T-cell (primary cell): Measurements from ENCODE around the gene FUCA1. TPM values are rescaled to one million over a fixed set of nuclear protein-coding genes. Genes with fewer than 3 reads are reported as not detected.

Experiments used
- ATAC-seq, 4 experiments: fragments of 200-7000 bp in 3 of 4; fragments of 150-1000 bp in 1 of 4; cut with Tn5 transposase; replicated peaks in 1 of 4; 1 replicate in 3 of 4; 2 replicates in 1 of 4; pipeline ENCODE4 v1.10.0; 2021; ENCODE audit warnings: moderate library complexity in 3 of 4, mild to moderate bottlenecking in 2 of 4, moderate number of reproducible peaks in 1 of 4
- CTCF ChIA-PET, 2 donors: fragments of 300-600 bp; sonication (Branson Sonifier 250); formaldehyde crosslinking; loops; one replicate each; lab custom pipeline; 2022; ENCODE audit warnings: antibody characterized with exemption in 2 of 2; lab: Charles Lee
- POLR2A ChIA-PET, 2 donors: fragments of 300-600 bp; sonication (Branson Sonifier 250); formaldehyde crosslinking; loops; one replicate each; lab custom pipeline; 2022; ENCODE audit warnings: antibody characterized with exemption in 2 of 2; lab: Charles Lee
- DNase-seq, 35 experiments: peaks; one replicate each; pipeline versions ENCODE4 v3.0.0 to v3.0.0-alpha.2; 2013 to 2023
- H3K27ac ChIP-seq: one replicate; pipeline ENCODE4 v1.5.1; 2013; ENCODE audit warnings: low read length
- H3K27me3 ChIP-seq, 2 experiments: replicated peaks in 1 of 2; 1 replicate in 1 of 2; 2 replicates in 1 of 2; pipeline versions ENCODE4 v1.6.1 to v1.7.0; 2013; ENCODE audit warnings: low read length in 1 of 2, mixed read lengths in 1 of 2; ENCODE audit not compliant: control insufficient read depth in 2 of 2, insufficient read depth in 2 of 2; ENCODE audit errors: extremely low read depth in 1 of 2
- H3K36me3 ChIP-seq, 2 donors: 1 replicate in 1 of 2; 2 replicates in 1 of 2; pipeline versions ENCODE4 v1.6.1 to v1.7.0; 2013; ENCODE audit warnings: low read length in 1 of 2; ENCODE audit not compliant: control insufficient read depth in 2 of 2, insufficient read depth in 1 of 2; ENCODE audit errors: extremely low read depth in 1 of 2
- H3K4me1 ChIP-seq, 2 experiments: 1 replicate in 1 of 2; 2 replicates in 1 of 2; pipeline versions ENCODE4 v1.6.1 to v1.7.0; 2013; ENCODE audit warnings: low read length in 2 of 2, mixed read lengths in 1 of 2; ENCODE audit not compliant: insufficient read depth in 2 of 2, control insufficient read depth in 1 of 2; ENCODE audit errors: extremely low read depth in 1 of 2
- H3K4me3 ChIP-seq, 2 donors: 1 replicate in 1 of 2; 2 replicates in 1 of 2; pipeline versions ENCODE4 v1.5.1 to v1.7.0; 2013; ENCODE audit warnings: mild to moderate bottlenecking in 2 of 2, low read length in 1 of 2, moderate library complexity in 1 of 2; ENCODE audit not compliant: control insufficient read depth in 1 of 2; ENCODE audit errors: extremely low read depth in 1 of 2
- H3K9me3 ChIP-seq: 2 replicates; pipeline ENCODE4 v1.7.0; 2013
- H3K27ac Mint-ChIP-seq, 2 donors: one replicate each; pipeline ENCODE4 v1.8.0; 2020 to 2021; ENCODE audit warnings: mild to moderate bottlenecking in 2 of 2, mixed read lengths in 2 of 2
- H3K27me3 Mint-ChIP-seq, 2 donors: one replicate each; pipeline ENCODE4 v1.8.0; 2021 to 2022; ENCODE audit warnings: mixed read lengths in 2 of 2
- H3K36me3 Mint-ChIP-seq: one replicate; pipeline ENCODE4 v1.8.0; 2021; ENCODE audit warnings: mixed read lengths
- H3K4me1 Mint-ChIP-seq, 3 donors: one replicate each; pipeline ENCODE4 v1.8.0; 2020 to 2022; ENCODE audit warnings: mixed read lengths in 3 of 3, mild to moderate bottlenecking in 1 of 3
- H3K4me3 Mint-ChIP-seq, 3 donors: one replicate each; pipeline ENCODE4 v1.8.0; 2020 to 2022; ENCODE audit warnings: mild to moderate bottlenecking in 3 of 3, mixed read lengths in 3 of 3, moderate library complexity in 3 of 3
- H3K9me3 Mint-ChIP-seq, 3 donors: one replicate each; pipeline ENCODE4 v1.8.0; 2020 to 2022; ENCODE audit warnings: mixed read lengths in 3 of 3
- WGBS: methylation state at CpG from one replicate; pipeline ENCODE4 v1.1.5; 2013; ENCODE audit warnings: missing lambda C conversion rate; ENCODE audit not compliant: insufficient coverage; 5-methylcytosine and 5-hydroxymethylcytosine counted together
- total RNA-seq, 35 experiments: library from RNA in 6 of 35; stranded (reverse) in 6 of 35; fragments of 120-200 nt in 1 of 35; gene quantifications; one replicate each; pipeline versions ENCODE4 v1.2.1 to v1.2.4 and lab custom pipeline; 2013 to 2026

The FUCA1 gene
- total RNA-seq, 5 donors from 2014 or later (not counting 1 experiment from before 2014, with no cell fraction given), result 5.6 to 11.5 (median 10.7) TPM

- 14% methylated on average over 1 of the region's 3 CpGs for WGBS
- ChIA-PET POLR2A (no interaction called here), CTCF (interaction anchor here in 1 of 2 donors (0.7 kb wide), 1 partner anchor 115 kb away, joined by 4 read pairs; no protein-coding TSS in a partner anchor)
- Mint-ChIP-seq H3K4me1 (peaks cover 13 to 28% (median 15%) of the 10 kb centered on the region in 3 donors), H3K27ac (no peak overlapping the region), H3K36me3 (no peaks in the 10 kb centered on the region), H3K9me3 (no peaks in the 10 kb centered on the region), H3K4me3 (no peak overlapping the region), H3K27me3 (peaks cover 0 to 9% of the 10 kb centered on the region in 2 donors)
- no peak for ATAC-seq
- peaks cover 0 to 3% of the 10 kb centered on the region in 2 donors for H3K36me3 ChIP-seq
- DNase-seq, result no peak
- peaks cover 0 to 8% of the 10 kb centered on the region in 2 experiments for H3K27me3 ChIP-seq
- no peak overlapping the region for H3K4me3 ChIP-seq
- no peak overlapping the region for H3K27ac ChIP-seq
- H3K4me1 ChIP-seq, result peaks cover 6 to 28% of the 10 kb centered on the region in 2 experiments
- no peaks in the 10 kb centered on the region for H3K9me3 ChIP-seq
Observed at GRCh38 chr1:23899070-23899469, 31.0 kb upstream of the FUCA1 start.

- no peak overlapping the region for H3K27ac Mint-ChIP-seq
- no peaks in the 10 kb centered on the region for H3K9me3 Mint-ChIP-seq
- DNase-seq, result no peak
- peaks cover 13 to 26% (median 15%) of the 10 kb centered on the region in 3 donors for H3K4me1 Mint-ChIP-seq
- no peak overlapping the region for H3K4me3 Mint-ChIP-seq
- no peak for ATAC-seq
- Histone ChIP-seq H3K27me3 (peaks cover 0 to 6% of the 10 kb centered on the region in 2 experiments), H3K4me1 (peaks cover 6 to 28% of the 10 kb centered on the region in 2 experiments), H3K4me3 (no peak overlapping the region), H3K27ac (no peak overlapping the region), H3K36me3 (peaks cover 0 to 3% of the 10 kb centered on the region in 2 donors), H3K9me3 (no peaks in the 10 kb centered on the region)
- ChIA-PET POLR2A (interaction anchor here in 1 of 2 donors (0.7 kb wide), 1 partner anchor 1536 kb away, joined by 11 read pairs; no protein-coding TSS in a partner anchor), CTCF (interaction anchor here (0.7 to 1.0 kb wide), 2 partner anchors 28 to 86 kb away, joined by 3 to 8 read pairs; no protein-coding TSS in a partner anchor)
- 100% methylated on average over 2 of the region's 6 CpGs for WGBS
- peaks cover 0 to 4% of the 10 kb centered on the region in 2 donors for H3K27me3 Mint-ChIP-seq
- H3K36me3 Mint-ChIP-seq, result no peaks in the 10 kb centered on the region
Observed at GRCh38 chr1:23897083-23897482, 29.0 kb upstream of the FUCA1 start.

- H3K4me1 Mint-ChIP-seq, result peaks cover 13 to 26% (median 15%) of the 10 kb centered on the region in 3 donors
- no CpG with 5 or more reads among the region's 3 CpGs for WGBS
Observed at GRCh38 chr1:23896491-23896890, 28.4 kb upstream of the FUCA1 start.

GRCh38 chr1:23895993-23896392 is 27.9 kb upstream of the FUCA1 start:
- Histone ChIP-seq H3K4me1 (peaks cover 6 to 28% of the 10 kb centered on the region in 2 experiments), H3K9me3 (no peaks in the 10 kb centered on the region), H3K27ac (no peak overlapping the region), H3K27me3 (peaks cover 0 to 1% of the 10 kb centered on the region in 2 experiments), H3K36me3 (peaks cover 0 to under 1% of the 10 kb centered on the region in 2 donors), H3K4me3 (no peak overlapping the region)
- Mint-ChIP-seq H3K27ac (no peak overlapping the region), H3K9me3 (no peaks in the 10 kb centered on the region), H3K36me3 (no peaks in the 10 kb centered on the region), H3K27me3 (peaks cover 0 to 4% of the 10 kb centered on the region in 2 donors), H3K4me3 (peak overlapping the region in 1 of 3 donors; percentile 25), H3K4me1 (peaks cover 13 to 26% (median 15%) of the 10 kb centered on the region in 3 donors)
- 64% methylated on average over 3 of the region's 4 CpGs for WGBS
- ATAC-seq, result no peak
- ChIA-PET POLR2A (no interaction called here), CTCF (interaction anchor here in 1 of 2 donors (1.0 kb wide), 1 partner anchor 87 kb away, joined by 3 read pairs; no protein-coding TSS in a partner anchor)
- no peak for DNase-seq

More at GRCh38 chr1:23896491-23896890, 28.4 kb upstream of the FUCA1 start:
- DNase-seq, result peak in 10 of 35 experiments; percentile 6 to 31 (median 14)
- no peaks in the 10 kb centered on the region for H3K36me3 Mint-ChIP-seq
- peaks cover 0 to 6% of the 10 kb centered on the region in 2 experiments for H3K27me3 ChIP-seq
- CTCF ChIA-PET, result interaction anchor here (0.5 to 1.0 kb wide), 3 partner anchors 28 to 88 kb away, joined by 3 to 8 read pairs (median 6); no protein-coding TSS in a partner anchor
- H3K4me1 ChIP-seq, result peaks cover 6 to 28% of the 10 kb centered on the region in 2 experiments
- ATAC-seq, result peak; percentile 55 to 96 (median 78)
- H3K9me3 ChIP-seq, result no peaks in the 10 kb centered on the region
- H3K27ac ChIP-seq, result no peak overlapping the region
- peaks cover 0 to 3% of the 10 kb centered on the region in 2 donors for H3K36me3 ChIP-seq
- H3K4me3 ChIP-seq, result peak overlapping the region in 1 of 2 donors; percentile 6
- H3K9me3 Mint-ChIP-seq, result no peaks in the 10 kb centered on the region
- H3K27me3 Mint-ChIP-seq, result peaks cover 0 to 4% of the 10 kb centered on the region in 2 donors
- POLR2A ChIA-PET, result interaction anchor here in 1 of 2 donors (0.7 kb wide), 1 partner anchor 1536 kb away, joined by 11 read pairs; no protein-coding TSS in a partner anchor
- H3K27ac Mint-ChIP-seq, result peak overlapping the region in 1 of 2 donors; percentile 11
- H3K4me3 Mint-ChIP-seq, result peak overlapping the region in 1 of 3 donors; percentile 25

GRCh38 chr1:23895082-23895481 is 27.0 kb upstream of the FUCA1 start:
- no peaks in the 10 kb centered on the region for H3K36me3 Mint-ChIP-seq
- no peaks in the 10 kb centered on the region for H3K9me3 ChIP-seq
- H3K4me1 Mint-ChIP-seq, result peaks cover 13 to 23% (median 15%) of the 10 kb centered on the region in 3 donors
- POLR2A ChIA-PET, result no interaction called here
- no peak overlapping the region for H3K27ac Mint-ChIP-seq
- H3K36me3 ChIP-seq, result no peaks in the 10 kb centered on the region
- CTCF ChIA-PET, result no interaction called here
- H3K9me3 Mint-ChIP-seq, result no peaks in the 10 kb centered on the region
- no peaks in the 10 kb centered on the region for H3K27me3 ChIP-seq
- peaks cover 0 to 2% of the 10 kb centered on the region in 2 donors for H3K27me3 Mint-ChIP-seq
- ATAC-seq, result no peak
- H3K4me3 ChIP-seq, result no peak overlapping the region
- 85% methylated on average over 4 of the region's 5 CpGs for WGBS
- H3K4me3 Mint-ChIP-seq, result no peak overlapping the region
- no peak for DNase-seq
- H3K27ac ChIP-seq, result no peak overlapping the region
- peaks cover 6 to 28% of the 10 kb centered on the region in 2 experiments for H3K4me1 ChIP-seq

- 78% methylated on average over 3 of the region's 5 CpGs for WGBS
- Histone ChIP-seq H3K27ac (no peak overlapping the region), H3K36me3 (no peaks in the 10 kb centered on the region), H3K27me3 (peaks cover 0 to 2% of the 10 kb centered on the region in 2 experiments), H3K4me1 (no peaks in the 10 kb centered on the region), H3K4me3 (no peak overlapping the region), H3K9me3 (no peaks in the 10 kb centered on the region)
- Mint-ChIP-seq H3K9me3 (no peaks in the 10 kb centered on the region), H3K27me3 (no peaks in the 10 kb centered on the region), H3K36me3 (no peaks in the 10 kb centered on the region), H3K4me3 (no peak overlapping the region), H3K27ac (no peak overlapping the region), H3K4me1 (peaks cover 0 to 6% (median 0%) of the 10 kb centered on the region in 3 donors)
- no peak for ATAC-seq
- ChIA-PET POLR2A (no interaction called here), CTCF (no interaction called here)
- DNase-seq, result no peak
Observed at GRCh38 chr1:23889074-23889473, 21.0 kb upstream of the FUCA1 start.
